AG09309 (cell line): Measurements from ENCODE around the gene TEDDM1.

Source experiments
- DNase-seq: peaks from one replicate; pipeline ENCODE4 v3.0.0-alpha.2; 2010; ENCODE audit warnings: low read depth
- H3K4me3 ChIP-seq: 2 replicates; pipeline ENCODE4 v1.5.1; 2011; ENCODE audit warnings: mild to moderate bottlenecking, low read depth, low read length, moderate library complexity; ENCODE audit not compliant: control insufficient read depth
- TF ChIP-seq, protein P1 (sequence below): IDR thresholded peaks from 2 replicates; pipeline ENCODE4 v1.5.1; 2011; ENCODE audit warnings: mild to moderate bottlenecking, low read depth, low read length, inconsistent platforms; ENCODE audit not compliant: insufficient read depth, control insufficient read depth; ENCODE audit errors: missing control alignments

The TEDDM1 gene

DNA sequence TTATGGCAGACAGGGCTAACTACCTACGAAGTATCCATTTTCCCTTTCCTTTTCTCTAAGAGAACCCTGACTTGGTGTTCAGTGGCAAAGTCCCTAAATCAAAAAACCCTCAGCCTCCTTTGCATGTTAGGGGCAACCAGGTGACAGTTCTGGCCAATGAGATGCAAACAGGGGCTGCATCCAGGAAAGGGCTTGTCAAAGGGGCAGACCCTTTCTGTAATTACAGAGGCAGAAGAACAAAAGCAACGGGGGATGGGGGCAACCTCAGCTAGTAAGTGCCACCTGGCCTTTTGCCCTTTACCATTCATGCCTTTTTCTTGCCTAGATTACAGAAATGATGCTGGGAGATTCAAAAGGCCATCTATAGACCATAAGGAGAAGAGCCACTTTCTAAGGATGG is 43.3 kb downstream of the TEDDM1 start:
- H3K4me3 ChIP-seq, result no peak overlapping the region
- no peak for DNase-seq
- TF ChIP-seq, protein P1, sequence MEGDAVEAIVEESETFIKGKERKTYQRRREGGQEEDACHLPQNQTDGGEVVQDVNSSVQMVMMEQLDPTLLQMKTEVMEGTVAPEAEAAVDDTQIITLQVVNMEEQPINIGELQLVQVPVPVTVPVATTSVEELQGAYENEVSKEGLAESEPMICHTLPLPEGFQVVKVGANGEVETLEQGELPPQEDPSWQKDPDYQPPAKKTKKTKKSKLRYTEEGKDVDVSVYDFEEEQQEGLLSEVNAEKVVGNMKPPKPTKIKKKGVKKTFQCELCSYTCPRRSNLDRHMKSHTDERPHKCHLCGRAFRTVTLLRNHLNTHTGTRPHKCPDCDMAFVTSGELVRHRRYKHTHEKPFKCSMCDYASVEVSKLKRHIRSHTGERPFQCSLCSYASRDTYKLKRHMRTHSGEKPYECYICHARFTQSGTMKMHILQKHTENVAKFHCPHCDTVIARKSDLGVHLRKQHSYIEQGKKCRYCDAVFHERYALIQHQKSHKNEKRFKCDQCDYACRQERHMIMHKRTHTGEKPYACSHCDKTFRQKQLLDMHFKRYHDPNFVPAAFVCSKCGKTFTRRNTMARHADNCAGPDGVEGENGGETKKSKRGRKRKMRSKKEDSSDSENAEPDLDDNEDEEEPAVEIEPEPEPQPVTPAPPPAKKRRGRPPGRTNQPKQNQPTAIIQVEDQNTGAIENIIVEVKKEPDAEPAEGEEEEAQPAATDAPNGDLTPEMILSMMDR, result no peak

DNA sequence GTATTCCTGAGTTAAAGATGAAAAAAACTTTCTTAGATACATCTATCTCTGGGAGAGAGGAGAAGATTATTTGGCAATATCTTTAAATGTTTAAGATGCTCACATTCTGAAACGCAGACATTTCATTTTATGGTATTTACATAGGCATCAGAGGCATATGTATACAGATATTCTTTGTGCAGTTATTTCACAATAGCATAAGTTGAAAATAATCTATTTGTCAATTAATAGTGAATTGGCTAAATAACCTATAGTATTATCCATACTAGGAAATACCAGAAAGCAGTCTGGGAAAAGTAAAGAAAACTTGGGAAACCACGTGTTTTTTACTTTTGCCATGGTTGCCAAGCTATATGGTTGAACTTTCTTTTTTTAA is 44.8 kb downstream of the TEDDM1 start:
- TF ChIP-seq, protein P1, result no peak
- DNase-seq, result no peak
- no peak overlapping the region for H3K4me3 ChIP-seq

DNA sequence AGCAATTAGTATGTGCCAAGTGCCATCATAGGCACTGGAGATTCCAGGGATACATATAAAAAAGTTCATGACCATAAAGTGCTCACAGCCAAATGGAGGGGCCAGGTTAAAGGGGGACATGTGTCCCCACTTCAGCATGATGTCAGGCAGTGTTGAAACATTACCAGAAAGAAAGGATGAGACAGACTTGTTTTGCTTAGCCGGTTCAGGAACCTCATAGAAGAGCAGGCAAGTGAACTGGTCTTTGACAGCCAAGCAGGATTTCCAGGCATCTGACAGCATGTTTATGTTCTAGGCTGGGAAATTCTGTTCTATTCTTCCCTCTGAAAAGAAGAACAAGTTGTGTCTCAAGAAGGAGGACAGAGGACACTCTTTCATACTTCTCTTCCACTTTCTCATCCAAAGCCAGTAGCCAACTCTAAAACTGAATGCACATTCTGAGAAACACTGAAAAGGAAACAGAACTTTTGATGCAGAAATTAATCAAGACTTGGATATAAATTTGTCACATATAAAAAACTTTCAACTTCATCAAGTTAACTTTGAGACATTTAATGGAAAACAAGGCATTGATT is 48.6 kb downstream of the TEDDM1 start:
- H3K4me3 ChIP-seq, result no peak overlapping the region
- DNase-seq, result no peak
- TF ChIP-seq, protein P1, result no peak

DNA sequence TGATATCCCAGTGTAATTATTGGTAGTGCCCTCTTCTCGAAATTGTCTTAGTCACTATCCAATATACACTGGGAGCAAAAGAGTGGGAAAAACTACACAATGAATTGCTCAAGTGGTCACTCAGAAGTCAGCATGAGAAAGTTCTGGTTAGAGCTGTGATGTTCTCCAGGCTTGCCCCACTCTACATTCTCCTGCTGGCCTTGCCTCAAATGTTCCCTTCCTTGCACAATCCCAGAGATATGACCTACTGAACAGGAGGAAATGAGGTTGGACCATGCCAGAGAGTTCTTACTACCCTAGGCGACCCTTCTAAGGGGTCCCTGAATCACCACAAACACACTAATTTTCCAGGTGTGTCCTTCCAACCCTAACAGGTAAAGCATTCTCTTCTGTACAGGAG is 49.6 kb downstream of the TEDDM1 start:
- H3K4me3 ChIP-seq, result no peak overlapping the region
- DNase-seq, result no peak
- TF ChIP-seq, protein P1, result no peak

DNA sequence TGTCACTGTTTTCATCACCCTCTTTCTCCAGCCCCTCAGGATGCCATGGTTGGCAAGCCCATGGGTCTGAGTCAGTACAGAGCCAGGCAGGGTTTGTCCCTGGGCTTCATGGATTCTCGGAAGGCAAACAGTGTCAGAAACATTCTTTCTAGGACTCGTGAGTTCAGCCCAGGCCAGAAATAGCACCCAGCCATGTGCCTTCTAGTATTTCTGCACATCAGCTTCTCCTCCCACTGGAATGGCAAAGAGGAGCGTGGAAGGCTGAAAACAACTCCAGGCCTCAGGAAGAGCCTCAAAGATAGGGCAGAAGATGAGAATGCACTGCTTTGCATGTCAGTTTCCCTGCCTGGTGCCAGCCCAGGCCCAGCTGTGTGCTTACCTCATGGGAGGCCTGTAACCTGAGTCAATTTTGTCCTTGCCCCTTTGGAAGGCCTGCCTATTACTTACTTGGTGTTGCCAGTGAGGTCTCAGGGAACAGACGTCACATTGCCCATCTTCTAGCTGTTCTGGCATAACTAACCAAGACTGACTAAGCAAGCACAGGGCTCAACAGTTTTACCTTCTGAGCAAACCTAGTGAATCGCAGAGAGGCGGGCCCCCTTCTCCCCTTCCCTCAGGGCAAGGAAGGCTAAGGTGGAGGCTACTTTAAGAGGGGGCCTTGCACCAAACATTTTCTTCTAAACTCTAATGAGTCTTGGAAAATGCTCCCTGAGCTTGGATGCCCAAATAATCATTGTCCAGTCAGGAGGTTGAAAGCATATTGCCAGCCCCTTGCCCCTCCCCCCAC is 51.3 kb downstream of the TEDDM1 start:
- TF ChIP-seq, protein P1, result no peak
- no peak overlapping the region for H3K4me3 ChIP-seq

More for the DNA sequence above, 51.3 kb downstream of the TEDDM1 start:
- DNase-seq, result peak; percentile 11
